IPS-NIHi7 (cell line): ENCODE measurements around the gene KRTAP9-9.
"Not testable (repeated sequence)": the region's sequence is repeated elsewhere in the genome, so short reads cannot be mapped to it uniquely, and the experiment has no call there.

Experiments
- DNase-seq: peaks from one replicate; pipeline ENCODE4 v3.0.0; 2012; ENCODE audit warnings: mixed read lengths; ENCODE audit errors: extremely low spot score

The KRTAP9-9 gene

GRCh38 chr17:41265078-41265477 is 9.9 kb downstream of the KRTAP9-9 start, which contains the start of gene KRTAP9-6:
Gene KRTAP9-6, plus strand, starts transcription at chr17:41265378. Its CDS starts 0 bp downstream, at chr17:41265378.
- DNase-seq = no peak

DNA sequence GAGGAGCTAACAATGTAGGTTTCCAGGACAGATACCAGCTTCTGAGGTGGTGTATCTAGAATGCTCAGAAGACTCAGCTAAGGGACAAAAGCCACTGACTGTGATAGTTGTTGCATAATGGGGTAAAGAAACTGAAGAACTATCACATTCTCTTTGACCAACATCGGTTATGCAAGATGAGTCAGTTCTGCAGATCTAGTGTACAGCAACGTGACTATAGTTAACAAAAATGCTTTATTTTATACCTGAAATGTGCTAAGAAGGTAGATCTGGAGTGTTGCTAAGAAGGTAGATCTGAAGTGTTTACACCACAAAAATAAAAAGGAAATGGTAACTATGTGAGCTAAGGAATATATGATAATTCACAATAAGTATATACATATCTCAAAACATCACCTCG is 12.5 kb downstream of the KRTAP9-9 start:
- no peak for DNase-seq

- not testable (repeated sequence) for DNase-seq
Observed at GRCh38 chr17:41271323-41271722, 16.1 kb downstream of the KRTAP9-9 start.

- DNase-seq = no peak
Observed at GRCh38 chr17:41271858-41272257, 16.7 kb downstream of the KRTAP9-9 start.

- DNase-seq = peak; percentile 1
Observed at GRCh38 chr17:41275648-41276190, 20.5 kb downstream of the KRTAP9-9 start, which contains the start of gene KRTAP9-7. Gene KRTAP9-7, plus strand, starts transcription at chr17:41275698. Its CDS starts 0 bp downstream, at chr17:41275698.

- DNase-seq = no peak
Observed at GRCh38 chr17:41278176-41278955, 23.2 kb downstream of the KRTAP9-9 start.

DNA sequence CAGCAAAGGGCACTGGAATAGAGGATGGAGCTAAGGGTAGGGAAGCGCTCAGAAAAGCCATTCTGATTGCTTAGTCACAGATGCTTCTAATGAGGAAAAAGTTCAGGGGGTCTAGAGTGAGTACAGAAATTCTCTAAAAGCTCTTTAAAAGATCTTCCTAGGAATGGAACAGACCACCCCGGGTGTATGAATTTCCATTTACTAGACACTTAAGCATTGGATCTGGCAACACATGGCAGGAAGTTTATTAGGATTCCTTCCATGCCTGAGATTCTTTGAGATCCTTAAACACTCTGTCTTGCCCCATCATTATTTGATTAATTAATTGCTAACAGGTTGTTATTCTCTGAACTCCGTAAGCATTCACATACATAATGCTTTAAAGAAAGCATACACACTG is 28.9 kb downstream of the KRTAP9-9 start:
- DNase-seq = peak; percentile 4

GRCh38 chr17:41284546-41284945 is 29.4 kb downstream of the KRTAP9-9 start:
- DNase-seq = peak; percentile 5

- peak; percentile 0 for DNase-seq
Observed at GRCh38 chr17:41287050-41287449, 31.9 kb downstream of the KRTAP9-9 start.

- DNase-seq = peak; percentile 0
Observed at GRCh38 chr17:41294016-41294415, 38.8 kb downstream of the KRTAP9-9 start.

- DNase-seq = no peak
Observed at GRCh38 chr17:41296846-41297245, 41.7 kb downstream of the KRTAP9-9 start.

- DNase-seq = no peak
Observed at GRCh38 chr17:41298458-41299135, 43.4 kb downstream of the KRTAP9-9 start.

DNA sequence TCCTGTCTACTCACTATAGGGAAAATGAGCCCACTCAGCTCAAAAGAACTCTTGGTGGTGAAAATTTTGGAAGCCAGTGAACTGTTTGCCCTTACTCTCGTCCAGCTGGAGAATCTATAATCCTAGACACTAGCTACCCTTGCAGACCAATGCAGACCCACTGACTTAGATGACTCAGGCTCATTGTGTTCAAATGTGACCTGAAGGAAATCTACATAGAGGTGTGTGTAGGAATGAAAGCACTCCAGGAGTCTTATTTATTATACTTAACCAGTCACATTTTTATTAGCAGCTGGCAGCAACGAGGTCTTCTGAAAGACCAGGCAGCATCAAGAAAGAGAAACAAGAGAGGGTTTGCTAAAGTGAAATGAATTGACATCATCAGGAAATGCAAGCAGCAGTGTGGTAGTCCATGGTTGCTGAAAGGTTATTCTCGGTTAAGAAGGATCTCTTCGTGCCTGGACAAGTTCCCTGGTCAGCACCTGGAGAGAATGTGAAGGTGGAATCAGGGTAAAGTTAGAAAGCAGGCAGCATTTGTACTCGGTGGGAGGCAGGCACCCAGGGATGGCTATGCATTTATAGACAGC is 46.1 kb downstream of the KRTAP9-9 start:
- DNase-seq = no peak

- no peak for DNase-seq
Observed at GRCh38 chr17:41301916-41302901, 47.0 kb downstream of the KRTAP9-9 start, which contains the start of gene KRTAP29-1. Gene KRTAP29-1, minus strand, starts transcription at chr17:41302851. Its CDS starts 0 bp downstream, at chr17:41302851.

GRCh38 chr17:41302981-41303380 is 47.8 kb downstream of the KRTAP9-9 start:
- DNase-seq = no peak

DNA sequence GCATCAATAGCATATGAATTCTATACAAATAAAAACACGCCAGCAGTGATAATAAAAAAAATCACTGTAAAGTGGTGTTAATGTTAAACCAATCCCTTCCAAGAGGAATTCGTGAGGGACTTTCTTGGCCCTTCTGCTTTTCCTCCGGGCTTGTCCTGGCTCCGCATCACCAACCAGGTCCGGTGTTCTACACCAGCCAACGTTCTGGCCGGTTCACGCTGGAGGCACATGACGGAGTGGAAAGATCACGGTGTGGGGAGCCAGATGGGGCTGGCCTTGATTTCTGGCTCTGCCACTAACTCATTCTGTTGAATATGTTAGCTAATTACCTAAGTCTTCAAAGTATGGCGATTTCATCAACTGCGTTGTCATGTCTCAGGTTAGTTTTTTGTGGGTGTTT is 48.9 kb downstream of the KRTAP9-9 start:
- DNase-seq = no peak
